DND-41 (cell line): ENCODE data around the gene CDCA7L.

Experiments used
- EZH2 ChIP-seq: IDR thresholded peaks from 3 replicates; pipeline ENCODE4 v1.6.1; 2012; ENCODE audit warnings: borderline replicate concordance, low read depth, mild to moderate bottlenecking, moderate library complexity, low read length, inconsistent platforms; ENCODE audit not compliant: severe bottlenecking
- TF ChIP-seq, protein P1 (sequence below): IDR thresholded peaks from 2 replicates; pipeline ENCODE4 v1.5.1; 2012; ENCODE audit warnings: borderline replicate concordance, low read length, moderate library complexity, mild to moderate bottlenecking; ENCODE audit not compliant: poor library complexity, severe bottlenecking; ENCODE audit errors: extremely low read depth

DNA sequence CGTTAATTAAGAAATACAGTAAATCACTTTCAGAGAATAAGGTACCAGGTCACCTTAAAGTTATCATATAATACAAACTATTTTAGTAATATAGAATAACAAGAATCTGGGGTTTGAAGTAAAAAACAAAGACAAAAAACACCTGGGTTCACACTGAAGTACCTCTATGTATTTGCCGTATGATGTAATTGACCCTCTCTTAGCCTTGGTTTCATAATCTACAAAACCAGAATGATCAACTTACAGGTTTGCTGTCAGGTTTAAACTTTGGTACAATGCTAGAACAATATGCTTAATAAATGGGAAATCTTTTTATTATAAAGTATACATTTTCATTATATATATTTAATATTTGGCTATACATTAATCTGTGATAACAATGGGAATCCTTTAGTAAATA, 58.3 kb downstream of the CDCA7L start:
- TF ChIP-seq, protein P1, sequence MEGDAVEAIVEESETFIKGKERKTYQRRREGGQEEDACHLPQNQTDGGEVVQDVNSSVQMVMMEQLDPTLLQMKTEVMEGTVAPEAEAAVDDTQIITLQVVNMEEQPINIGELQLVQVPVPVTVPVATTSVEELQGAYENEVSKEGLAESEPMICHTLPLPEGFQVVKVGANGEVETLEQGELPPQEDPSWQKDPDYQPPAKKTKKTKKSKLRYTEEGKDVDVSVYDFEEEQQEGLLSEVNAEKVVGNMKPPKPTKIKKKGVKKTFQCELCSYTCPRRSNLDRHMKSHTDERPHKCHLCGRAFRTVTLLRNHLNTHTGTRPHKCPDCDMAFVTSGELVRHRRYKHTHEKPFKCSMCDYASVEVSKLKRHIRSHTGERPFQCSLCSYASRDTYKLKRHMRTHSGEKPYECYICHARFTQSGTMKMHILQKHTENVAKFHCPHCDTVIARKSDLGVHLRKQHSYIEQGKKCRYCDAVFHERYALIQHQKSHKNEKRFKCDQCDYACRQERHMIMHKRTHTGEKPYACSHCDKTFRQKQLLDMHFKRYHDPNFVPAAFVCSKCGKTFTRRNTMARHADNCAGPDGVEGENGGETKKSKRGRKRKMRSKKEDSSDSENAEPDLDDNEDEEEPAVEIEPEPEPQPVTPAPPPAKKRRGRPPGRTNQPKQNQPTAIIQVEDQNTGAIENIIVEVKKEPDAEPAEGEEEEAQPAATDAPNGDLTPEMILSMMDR = no peak
- no peak for TF ChIP-seq EZH2
